ENCODE results near the gene MED26.

The MED26 gene

GRCh38 chr19:16624236-16624635 is 3.8 kb downstream of the MED26 start:
- Histone ChIP-seq H3K36me3 (ENCODE audit: insufficient read depth, low read length) (peaks cover 24% of the 10 kb centered on the region), H3K9ac (ENCODE audit: low read depth, low read length) (no peak overlapping the region), H3K4me2 (ENCODE audit: low read length) (no peak overlapping the region), H3K27me3 (ENCODE audit: control insufficient read depth, insufficient read depth, low read length) (no peaks in the 10 kb centered on the region), H3K4me1 (ENCODE audit: control insufficient read depth, insufficient read depth, low read length) (peaks cover 26% of the 10 kb centered on the region), H3K4me3 (ENCODE audit: low read length) (no peak overlapping the region), H3K9me3 (replicated peaks; ENCODE audit: low read length) (no peaks in the 10 kb centered on the region)

GRCh38 chr19:16623576-16623975 is 4.4 kb downstream of the MED26 start:
- Histone ChIP-seq H3K36me3 (ENCODE audit: insufficient read depth, low read length) (peaks cover 24% of the 10 kb centered on the region), H3K4me1 (ENCODE audit: control insufficient read depth, insufficient read depth, low read length) (peaks cover 24% of the 10 kb centered on the region), H3K9ac (ENCODE audit: low read depth, low read length) (no peak overlapping the region), H3K9me3 (replicated peaks; ENCODE audit: low read length) (no peaks in the 10 kb centered on the region), H3K27me3 (ENCODE audit: control insufficient read depth, insufficient read depth, low read length) (no peaks in the 10 kb centered on the region), H3K4me2 (ENCODE audit: low read length) (no peak overlapping the region), H3K4me3 (ENCODE audit: low read length) (no peak overlapping the region)

GRCh38 chr19:16623066-16623465 is 4.9 kb downstream of the MED26 start:
- Histone ChIP-seq H3K4me3 (ENCODE audit: low read length) (no peak overlapping the region), H3K4me1 (ENCODE audit: control insufficient read depth, insufficient read depth, low read length) (peaks cover 24% of the 10 kb centered on the region), H3K36me3 (ENCODE audit: insufficient read depth, low read length) (peaks cover 24% of the 10 kb centered on the region), H3K27me3 (ENCODE audit: control insufficient read depth, insufficient read depth, low read length) (no peaks in the 10 kb centered on the region), H3K9ac (ENCODE audit: low read depth, low read length) (no peak overlapping the region), H3K9me3 (replicated peaks; ENCODE audit: low read length) (no peaks in the 10 kb centered on the region), H3K4me2 (ENCODE audit: low read length) (no peak overlapping the region)

- Histone ChIP-seq H3K4me1 (ENCODE audit: control insufficient read depth, insufficient read depth, low read length) (peaks cover 21% of the 10 kb centered on the region), H3K4me3 (ENCODE audit: low read length) (no peak overlapping the region), H3K9ac (ENCODE audit: low read depth, low read length) (no peak overlapping the region), H3K9me3 (replicated peaks; ENCODE audit: low read length) (no peaks in the 10 kb centered on the region), H3K4me2 (ENCODE audit: low read length) (no peak overlapping the region), H3K36me3 (ENCODE audit: insufficient read depth, low read length) (peaks cover 24% of the 10 kb centered on the region), H3K27me3 (ENCODE audit: control insufficient read depth, insufficient read depth, low read length) (no peaks in the 10 kb centered on the region)
Observed at GRCh38 chr19:16621165-16621800, 6.7 kb downstream of the MED26 start.

- H3K36me3 ChIP-seq (ENCODE audit: insufficient read depth, low read length): peaks cover 24% of the 10 kb centered on the region
Observed at GRCh38 chr19:16620584-16620983, 7.4 kb downstream of the MED26 start.

GRCh38 chr19:16620018-16620417 is 8.0 kb downstream of the MED26 start:
- peak overlapping the region; percentile 7 for H3K4me2 ChIP-seq (ENCODE audit: low read length)
- H3K36me3 ChIP-seq (ENCODE audit: insufficient read depth, low read length): peaks cover 20% of the 10 kb centered on the region
- H3K4me1 ChIP-seq (ENCODE audit: control insufficient read depth, insufficient read depth, low read length): peaks cover 15% of the 10 kb centered on the region
- H3K4me3 ChIP-seq (ENCODE audit: low read length): no peak overlapping the region
- H3K9me3 ChIP-seq (replicated peaks; ENCODE audit: low read length): no peaks in the 10 kb centered on the region
- H3K27me3 ChIP-seq (ENCODE audit: control insufficient read depth, insufficient read depth, low read length): no peaks in the 10 kb centered on the region
- H3K9ac ChIP-seq (ENCODE audit: low read depth, low read length): no peak overlapping the region

More at GRCh38 chr19:16620584-16620983, 7.4 kb downstream of the MED26 start:
- no peaks in the 10 kb centered on the region for H3K9me3 ChIP-seq (replicated peaks; ENCODE audit: low read length)
- H3K4me2 ChIP-seq (ENCODE audit: low read length): no peak overlapping the region
- H3K9ac ChIP-seq (ENCODE audit: low read depth, low read length): no peak overlapping the region
- H3K4me1 ChIP-seq (ENCODE audit: control insufficient read depth, insufficient read depth, low read length): peaks cover 15% of the 10 kb centered on the region
- H3K27me3 ChIP-seq (ENCODE audit: control insufficient read depth, insufficient read depth, low read length): no peaks in the 10 kb centered on the region
- no peak overlapping the region for H3K4me3 ChIP-seq (ENCODE audit: low read length)

- peak overlapping the region; percentile 7 for H3K4me2 ChIP-seq (ENCODE audit: low read length)
- H3K4me1 ChIP-seq (ENCODE audit: control insufficient read depth, insufficient read depth, low read length): peaks cover 15% of the 10 kb centered on the region
- H3K9ac ChIP-seq (ENCODE audit: low read depth, low read length): no peak overlapping the region
- no peaks in the 10 kb centered on the region for H3K9me3 ChIP-seq (replicated peaks; ENCODE audit: low read length)
- H3K27me3 ChIP-seq (ENCODE audit: control insufficient read depth, insufficient read depth, low read length): no peaks in the 10 kb centered on the region
- peaks cover 14% of the 10 kb centered on the region for H3K36me3 ChIP-seq (ENCODE audit: insufficient read depth, low read length)
- H3K4me3 ChIP-seq (ENCODE audit: low read length): no peak overlapping the region
Observed at GRCh38 chr19:16619457-16619856, 8.5 kb downstream of the MED26 start.

GRCh38 chr19:16618248-16618647 is 9.8 kb downstream of the MED26 start:
- Histone ChIP-seq H3K9me3 (replicated peaks; ENCODE audit: low read length) (no peaks in the 10 kb centered on the region), H3K9ac (ENCODE audit: low read depth, low read length) (no peak overlapping the region), H3K4me2 (ENCODE audit: low read length) (no peak overlapping the region), H3K4me1 (ENCODE audit: control insufficient read depth, insufficient read depth, low read length) (peaks cover 15% of the 10 kb centered on the region), H3K27me3 (ENCODE audit: control insufficient read depth, insufficient read depth, low read length) (no peaks in the 10 kb centered on the region), H3K4me3 (ENCODE audit: low read length) (no peak overlapping the region), H3K36me3 (ENCODE audit: insufficient read depth, low read length) (peaks cover 4% of the 10 kb centered on the region)

GRCh38 chr19:16615808-16616207 is 12.2 kb downstream of the MED26 start:
- H3K4me2 ChIP-seq (ENCODE audit: low read length): no peak overlapping the region
- no peaks in the 10 kb centered on the region for H3K36me3 ChIP-seq (ENCODE audit: insufficient read depth, low read length)
- H3K9me3 ChIP-seq (replicated peaks; ENCODE audit: low read length): no peaks in the 10 kb centered on the region
- no peaks in the 10 kb centered on the region for H3K27me3 ChIP-seq (ENCODE audit: control insufficient read depth, insufficient read depth, low read length)
- no peak overlapping the region for H3K4me3 ChIP-seq (ENCODE audit: low read length)
- H3K4me1 ChIP-seq (ENCODE audit: control insufficient read depth, insufficient read depth, low read length): peaks cover 15% of the 10 kb centered on the region
- H3K9ac ChIP-seq (ENCODE audit: low read depth, low read length): no peak overlapping the region

- no peaks in the 10 kb centered on the region for H3K9me3 ChIP-seq (replicated peaks; ENCODE audit: low read length)
- peaks cover 11% of the 10 kb centered on the region for H3K4me1 ChIP-seq (ENCODE audit: control insufficient read depth, insufficient read depth, low read length)
- H3K9ac ChIP-seq (ENCODE audit: low read depth, low read length): no peak overlapping the region
- H3K4me3 ChIP-seq (ENCODE audit: low read length): no peak overlapping the region
- no peaks in the 10 kb centered on the region for H3K36me3 ChIP-seq (ENCODE audit: insufficient read depth, low read length)
- H3K27me3 ChIP-seq (ENCODE audit: control insufficient read depth, insufficient read depth, low read length): no peaks in the 10 kb centered on the region
- no peak overlapping the region for H3K4me2 ChIP-seq (ENCODE audit: low read length)
Observed at GRCh38 chr19:16614941-16615340, 13.1 kb downstream of the MED26 start.

- no peak overlapping the region for H3K9ac ChIP-seq (ENCODE audit: low read depth, low read length)
- no peak overlapping the region for H3K4me3 ChIP-seq (ENCODE audit: low read length)
- no peaks in the 10 kb centered on the region for H3K36me3 ChIP-seq (ENCODE audit: insufficient read depth, low read length)
- H3K9me3 ChIP-seq (replicated peaks; ENCODE audit: low read length): no peaks in the 10 kb centered on the region
- H3K4me2 ChIP-seq (ENCODE audit: low read length): no peak overlapping the region
- peaks cover 12% of the 10 kb centered on the region for H3K4me1 ChIP-seq (ENCODE audit: control insufficient read depth, insufficient read depth, low read length)
- H3K27me3 ChIP-seq (ENCODE audit: control insufficient read depth, insufficient read depth, low read length): no peaks in the 10 kb centered on the region
Observed at GRCh38 chr19:16613841-16614240, 14.2 kb downstream of the MED26 start.

GRCh38 chr19:16612636-16613035 is 15.4 kb downstream of the MED26 start:
- Histone ChIP-seq H3K4me2 (ENCODE audit: low read length) (no peak overlapping the region), H3K4me1 (ENCODE audit: control insufficient read depth, insufficient read depth, low read length) (peaks cover 23% of the 10 kb centered on the region), H3K9me3 (replicated peaks; ENCODE audit: low read length) (no peaks in the 10 kb centered on the region), H3K36me3 (ENCODE audit: insufficient read depth, low read length) (no peaks in the 10 kb centered on the region), H3K9ac (ENCODE audit: low read depth, low read length) (no peak overlapping the region), H3K27me3 (ENCODE audit: control insufficient read depth, insufficient read depth, low read length) (no peaks in the 10 kb centered on the region), H3K4me3 (ENCODE audit: low read length) (no peak overlapping the region)
